ENCODE results near the gene HS3ST3A1. TPM values are rescaled to one million over a fixed set of nuclear protein-coding genes. Genes with fewer than 3 reads are reported as not detected.
A peak's percentile ranks its signal among the peaks of the same experiment; 100 is the strongest.

HS3ST3A1 gene
- total and polyA plus RNA-seq, 4 donors = 0.18 to 8.0 (median 5.6) TPM

- H3K4me1 ChIP-seq (ENCODE audit: control insufficient read depth in 5 of 5, insufficient read depth in 5 of 5, low read length in 5 of 5) = no peaks in the 10 kb centered on the region
- ATAC-seq (ENCODE audit: insufficient read depth, low FRiP score) = no peak
- 86 to 89% methylated on average over 5 of the region's 5 CpGs for WGBS, 2 donors
- no peak for DNase-seq
- TF ChIP-seq, protein P1, sequence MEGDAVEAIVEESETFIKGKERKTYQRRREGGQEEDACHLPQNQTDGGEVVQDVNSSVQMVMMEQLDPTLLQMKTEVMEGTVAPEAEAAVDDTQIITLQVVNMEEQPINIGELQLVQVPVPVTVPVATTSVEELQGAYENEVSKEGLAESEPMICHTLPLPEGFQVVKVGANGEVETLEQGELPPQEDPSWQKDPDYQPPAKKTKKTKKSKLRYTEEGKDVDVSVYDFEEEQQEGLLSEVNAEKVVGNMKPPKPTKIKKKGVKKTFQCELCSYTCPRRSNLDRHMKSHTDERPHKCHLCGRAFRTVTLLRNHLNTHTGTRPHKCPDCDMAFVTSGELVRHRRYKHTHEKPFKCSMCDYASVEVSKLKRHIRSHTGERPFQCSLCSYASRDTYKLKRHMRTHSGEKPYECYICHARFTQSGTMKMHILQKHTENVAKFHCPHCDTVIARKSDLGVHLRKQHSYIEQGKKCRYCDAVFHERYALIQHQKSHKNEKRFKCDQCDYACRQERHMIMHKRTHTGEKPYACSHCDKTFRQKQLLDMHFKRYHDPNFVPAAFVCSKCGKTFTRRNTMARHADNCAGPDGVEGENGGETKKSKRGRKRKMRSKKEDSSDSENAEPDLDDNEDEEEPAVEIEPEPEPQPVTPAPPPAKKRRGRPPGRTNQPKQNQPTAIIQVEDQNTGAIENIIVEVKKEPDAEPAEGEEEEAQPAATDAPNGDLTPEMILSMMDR (IDR thresholded peaks at IDR 0.05; ENCODE audit: control extremely low read depth, extremely low read depth) = no peak
- no peak overlapping the region for H3K4me3 ChIP-seq
- H3K9ac ChIP-seq (ENCODE audit: insufficient read depth in 1 of 2, low read length in 2 of 2) = no peak overlapping the region
- H3K9me3 ChIP-seq (ENCODE audit: control insufficient read depth in 4 of 4, insufficient read depth in 3 of 4, low read length in 3 of 4) = peaks cover 0 to 3% (median 0%) of the 10 kb centered on the region in 4 donors
- H3K27ac ChIP-seq (ENCODE audit: low read depth in 1 of 2, low read length in 1 of 2) = no peak overlapping the region
- no peaks in the 10 kb centered on the region for H3K36me3 ChIP-seq (ENCODE audit: control insufficient read depth in 4 of 4, insufficient read depth in 4 of 4, low read length in 4 of 4)
- H3K27me3 ChIP-seq (ENCODE audit: control insufficient read depth in 3 of 3, insufficient read depth in 3 of 3, low read length in 2 of 3) = no peaks in the 10 kb centered on the region
Measured at GRCh38 chr17:13616031-13616430, 14.3 kb upstream of the HS3ST3A1 start.

- Histone ChIP-seq H3K27ac (ENCODE audit: low read depth in 1 of 2, low read length in 1 of 2) (no peak overlapping the region), H3K36me3 (ENCODE audit: control insufficient read depth in 4 of 4, insufficient read depth in 4 of 4, low read length in 4 of 4) (no peaks in the 10 kb centered on the region), H3K27me3 (ENCODE audit: control insufficient read depth in 3 of 3, insufficient read depth in 3 of 3, low read length in 2 of 3) (peaks cover 0 to 4% (median 0%) of the 10 kb centered on the region in 3 donors), H3K4me1 (ENCODE audit: control insufficient read depth in 5 of 5, insufficient read depth in 5 of 5, low read length in 5 of 5) (no peaks in the 10 kb centered on the region), H3K4me3 (no peak overlapping the region), H3K9me3 (ENCODE audit: control insufficient read depth in 4 of 4, insufficient read depth in 3 of 4, low read length in 3 of 4) (peaks cover 0 to 3% (median 0%) of the 10 kb centered on the region in 4 donors), H3K9ac (ENCODE audit: insufficient read depth in 1 of 2, low read length in 2 of 2) (no peak overlapping the region)
- ATAC-seq (ENCODE audit: insufficient read depth, low FRiP score) (no peak), DNase-seq (no peak)
- TF ChIP-seq, protein P1 (IDR thresholded peaks at IDR 0.05; ENCODE audit: control extremely low read depth, extremely low read depth) = no peak
- 62 to 82% methylated on average over 4 of the region's 4 CpGs for WGBS, 2 donors
Measured at GRCh38 chr17:13609941-13610340, 8.2 kb upstream of the HS3ST3A1 start.

DNA sequence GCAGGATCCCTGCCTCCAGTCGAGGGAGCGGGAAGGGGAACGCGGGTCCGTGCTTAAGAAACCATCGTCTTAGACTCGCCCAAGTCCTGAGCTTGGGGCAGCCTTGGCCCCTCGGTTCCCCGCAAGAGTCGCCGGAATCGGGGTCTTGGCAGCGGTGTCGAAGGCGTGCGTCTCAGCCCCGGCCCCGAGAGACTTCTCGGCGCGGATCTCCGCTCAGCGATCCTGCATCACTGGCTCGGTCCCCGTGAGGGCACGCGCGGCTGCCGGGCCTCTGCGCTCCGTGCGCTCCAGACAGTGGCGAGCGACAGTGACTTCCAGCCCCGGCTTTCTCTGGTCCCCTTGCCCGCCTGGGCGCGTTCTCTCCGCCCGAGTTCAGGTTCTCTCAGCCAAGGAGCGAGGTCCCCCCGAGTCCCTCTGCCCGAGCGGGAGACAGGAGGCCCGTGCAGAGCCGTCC lies 380 bp downstream of the HS3ST3A1 start:
- Histone ChIP-seq H3K27ac (ENCODE audit: low read depth in 1 of 2, low read length in 1 of 2) (no peak overlapping the region), H3K36me3 (ENCODE audit: control insufficient read depth in 4 of 4, insufficient read depth in 4 of 4, low read length in 4 of 4) (no peaks in the 10 kb centered on the region), H3K9ac (ENCODE audit: insufficient read depth in 1 of 2, low read length in 2 of 2) (peak overlapping the region; percentile 37 to 42), H3K4me1 (ENCODE audit: control insufficient read depth in 5 of 5, insufficient read depth in 5 of 5, low read length in 5 of 5) (peaks cover 0 to 28% (median 6%) of the 10 kb centered on the region in 5 donors), H3K27me3 (ENCODE audit: control insufficient read depth in 3 of 3, insufficient read depth in 3 of 3, low read length in 2 of 3) (peaks cover 5 to 25% (median 20%) of the 10 kb centered on the region in 3 donors), H3K9me3 (ENCODE audit: control insufficient read depth in 4 of 4, insufficient read depth in 3 of 4, low read length in 3 of 4) (peaks cover 0 to 6% (median 0%) of the 10 kb centered on the region in 4 donors), H3K4me3 (no peak overlapping the region)
- ATAC-seq (ENCODE audit: insufficient read depth, low FRiP score) (peak; percentile 51), DNase-seq (peak in 2 of 3 donors; percentile 46 to 56)
- TF ChIP-seq, protein P1 (IDR thresholded peaks at IDR 0.05; ENCODE audit: control extremely low read depth, extremely low read depth) = no peak
- WGBS, 2 donors = 2% methylated on average over 45 to 46 of the region's 46 CpGs

Data from lung (tissue), 12 donors.